Nucleus accumbens (tissue), 56 donors: Measurements from ENCODE around the gene USB1.

Experiments
- DNase-seq, 56 donors: peaks; one replicate each; lab custom pipeline; 2025; lab: John Stamatoyannopoulos, UW

The USB1 gene

DNA sequence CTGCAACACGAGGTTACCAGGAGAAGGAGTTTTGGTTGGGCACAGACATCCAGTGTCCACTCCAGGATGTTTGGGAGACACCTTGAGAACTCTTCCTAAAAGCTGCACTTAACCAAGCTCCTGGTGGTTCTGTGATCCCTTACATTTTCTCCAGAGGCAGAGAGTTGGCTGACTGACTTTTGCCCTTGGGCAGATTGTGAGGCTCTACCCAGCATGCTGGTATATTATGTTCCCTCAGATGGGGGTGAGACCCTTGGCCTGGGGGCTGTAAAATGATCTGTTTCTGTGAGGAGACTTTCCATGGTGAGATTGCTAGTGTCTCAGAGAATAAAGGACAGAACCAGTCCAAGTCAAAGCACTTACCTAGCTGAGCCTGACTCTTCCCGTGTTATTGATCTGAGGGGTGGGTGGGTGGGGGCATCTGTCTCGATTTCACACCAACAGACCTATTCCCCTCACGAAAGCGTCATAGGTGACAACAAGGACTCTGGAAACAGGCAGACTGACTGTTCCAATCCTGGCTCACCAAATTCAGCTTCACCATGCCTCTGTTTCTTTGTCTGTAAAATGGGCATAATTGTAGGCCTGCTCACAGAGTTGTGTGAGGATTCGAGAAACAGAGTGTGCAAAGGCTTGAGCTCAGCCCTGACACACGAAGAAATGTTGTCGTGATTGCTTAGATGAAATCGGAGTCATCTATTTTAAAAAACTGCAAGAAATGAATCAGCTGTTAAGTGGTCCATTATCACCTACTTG is 12.2 kb downstream of the USB1 start:
- no peak for DNase-seq

GRCh38 chr16:58016840-58017446 is 15.7 kb downstream of the USB1 start:
- peak in 1 of 56 donors; percentile 14 for DNase-seq

DNA sequence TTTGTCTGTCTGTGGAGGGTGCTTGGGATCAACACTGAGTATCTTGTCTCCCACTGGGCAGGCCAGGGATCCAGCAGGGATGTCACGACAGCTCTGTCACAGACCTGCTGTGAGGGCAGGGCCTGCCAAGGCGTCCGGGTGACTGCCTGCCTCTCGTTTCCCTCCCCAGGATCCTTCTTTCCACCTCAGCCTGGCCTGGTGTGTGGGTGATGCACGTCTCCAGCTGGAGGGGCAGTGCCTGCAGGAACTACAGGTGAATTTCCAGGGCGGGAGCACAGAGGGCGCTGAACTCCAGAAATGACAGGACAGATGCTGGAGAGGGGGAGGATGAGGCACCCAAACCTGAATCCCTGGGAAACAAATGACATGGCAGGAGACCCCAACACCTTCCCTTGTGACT is 17.6 kb downstream of the USB1 start:
- no peak for DNase-seq

DNA sequence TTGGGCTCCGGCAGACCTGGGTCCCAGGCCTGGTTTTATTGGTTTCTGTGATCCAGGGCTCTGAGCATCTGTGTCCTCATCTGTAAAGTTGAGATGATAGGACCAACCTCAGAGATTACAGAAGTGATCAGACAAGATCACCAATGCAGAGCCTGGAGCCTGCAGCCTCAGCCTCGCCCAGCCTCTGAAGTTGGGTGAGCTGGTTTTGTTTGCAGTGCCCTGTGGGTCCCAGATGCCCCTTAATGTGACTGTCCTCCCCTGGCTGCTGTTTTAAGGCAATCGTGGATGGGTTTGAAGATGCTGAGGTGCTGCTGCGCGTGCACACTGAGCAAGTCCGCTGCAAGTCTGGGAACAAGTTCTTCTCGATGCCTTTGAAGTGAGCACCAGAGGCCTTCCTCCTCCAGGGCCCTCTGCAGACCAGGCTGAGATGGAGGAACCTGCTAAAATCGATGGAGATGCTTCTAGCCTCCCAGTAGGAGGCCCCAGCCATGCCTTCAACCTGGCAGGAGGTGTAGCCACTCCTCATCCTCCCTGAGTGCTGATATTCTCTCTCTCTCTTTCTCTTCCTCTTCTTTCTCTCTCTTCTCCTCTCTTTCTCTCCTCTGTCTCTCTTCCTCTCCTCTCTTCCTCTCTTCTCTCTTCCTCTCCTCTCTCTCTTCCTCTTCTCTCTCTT is 18.8 kb downstream of the USB1 start:
- no peak for DNase-seq

DNA sequence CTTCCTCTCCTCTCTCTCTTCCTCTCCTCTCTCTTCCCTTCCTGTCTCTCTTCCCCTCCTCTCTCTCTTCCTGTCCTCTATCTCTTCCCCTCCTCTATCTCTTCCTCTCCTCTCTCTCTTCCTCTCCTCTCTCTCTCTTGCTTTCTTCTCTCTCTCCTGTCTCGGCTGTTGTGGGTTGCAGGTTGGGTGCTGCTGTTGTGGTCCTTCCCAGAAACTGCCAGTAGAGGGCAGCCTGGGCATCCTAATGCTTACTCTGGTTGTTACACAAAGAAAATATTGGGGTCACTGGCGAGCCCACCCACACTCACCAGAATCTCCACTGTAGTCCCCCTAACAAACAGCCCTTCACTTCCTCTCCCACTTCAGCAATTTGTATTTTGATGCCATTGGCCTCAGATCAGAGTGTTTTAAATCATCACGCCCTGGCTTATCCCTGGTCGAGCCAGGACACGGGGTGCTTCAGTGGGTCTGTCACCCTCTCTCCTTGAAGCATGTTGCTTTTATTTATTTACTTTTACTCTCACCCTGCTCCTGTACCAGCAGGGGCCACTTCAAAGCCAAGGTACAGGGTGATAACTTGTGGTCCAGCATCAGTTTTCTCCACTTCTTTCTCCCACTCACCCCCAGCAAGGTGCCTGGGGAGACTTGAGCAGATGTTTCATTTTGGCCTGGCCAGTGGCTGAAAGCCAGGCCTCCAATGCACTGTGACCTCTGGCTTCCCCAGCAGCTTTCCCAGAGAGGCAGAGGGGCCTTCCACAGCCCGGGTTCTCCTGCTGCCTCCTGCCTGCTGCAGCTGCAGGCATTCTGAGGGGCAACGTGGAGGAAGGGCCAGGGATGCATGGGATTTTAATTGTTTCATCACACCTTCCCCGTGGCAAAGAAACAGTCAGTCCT is 19.7 kb downstream of the USB1 start:
- DNase-seq, result peak in 41 of 56 donors; percentile 14 to 85 (median 45)

GRCh38 chr16:58021661-58022551 is 20.7 kb downstream of the USB1 start:
- DNase-seq, result peak in 1 of 56 donors; percentile 3

DNA sequence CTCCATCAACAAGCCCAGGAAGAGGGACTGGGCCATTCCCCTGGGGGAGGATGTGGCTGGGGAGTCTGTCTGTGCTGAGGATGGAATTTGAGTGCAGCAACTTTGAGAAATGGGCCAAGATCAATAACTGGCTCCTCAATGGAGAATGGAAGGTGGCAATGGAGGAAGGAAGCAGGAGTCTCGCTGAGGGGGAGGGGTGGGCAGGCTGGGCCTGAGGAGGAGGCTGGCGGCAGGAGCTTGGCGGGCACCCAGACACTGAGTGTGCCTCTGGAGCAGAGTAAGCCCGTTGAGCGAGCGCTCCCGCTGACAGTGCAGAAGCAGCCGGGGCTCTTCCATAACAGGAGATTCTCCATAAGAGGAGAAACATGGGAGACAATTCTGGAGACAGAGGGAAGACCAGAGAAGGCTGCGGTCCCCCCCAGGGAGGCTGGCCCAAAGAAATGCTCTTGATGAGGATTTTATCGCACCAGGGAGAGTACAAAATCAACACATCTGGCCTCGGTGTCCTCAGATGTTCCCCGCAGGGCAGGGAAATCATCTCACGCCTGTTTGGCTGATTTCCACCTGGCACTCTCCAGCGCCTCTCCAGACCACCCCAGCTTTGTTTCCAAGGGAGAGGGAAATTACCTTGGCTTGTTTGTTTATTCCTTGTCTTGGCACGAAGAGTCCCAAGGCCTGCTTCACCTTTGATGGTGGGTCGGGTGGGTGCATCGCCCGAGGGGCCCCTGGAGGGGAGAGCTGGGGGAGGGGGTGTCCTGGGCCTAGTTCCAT is 21.6 kb downstream of the USB1 start:
- peak in 40 of 56 donors; percentile 8 to 82 (median 41) for DNase-seq

DNA sequence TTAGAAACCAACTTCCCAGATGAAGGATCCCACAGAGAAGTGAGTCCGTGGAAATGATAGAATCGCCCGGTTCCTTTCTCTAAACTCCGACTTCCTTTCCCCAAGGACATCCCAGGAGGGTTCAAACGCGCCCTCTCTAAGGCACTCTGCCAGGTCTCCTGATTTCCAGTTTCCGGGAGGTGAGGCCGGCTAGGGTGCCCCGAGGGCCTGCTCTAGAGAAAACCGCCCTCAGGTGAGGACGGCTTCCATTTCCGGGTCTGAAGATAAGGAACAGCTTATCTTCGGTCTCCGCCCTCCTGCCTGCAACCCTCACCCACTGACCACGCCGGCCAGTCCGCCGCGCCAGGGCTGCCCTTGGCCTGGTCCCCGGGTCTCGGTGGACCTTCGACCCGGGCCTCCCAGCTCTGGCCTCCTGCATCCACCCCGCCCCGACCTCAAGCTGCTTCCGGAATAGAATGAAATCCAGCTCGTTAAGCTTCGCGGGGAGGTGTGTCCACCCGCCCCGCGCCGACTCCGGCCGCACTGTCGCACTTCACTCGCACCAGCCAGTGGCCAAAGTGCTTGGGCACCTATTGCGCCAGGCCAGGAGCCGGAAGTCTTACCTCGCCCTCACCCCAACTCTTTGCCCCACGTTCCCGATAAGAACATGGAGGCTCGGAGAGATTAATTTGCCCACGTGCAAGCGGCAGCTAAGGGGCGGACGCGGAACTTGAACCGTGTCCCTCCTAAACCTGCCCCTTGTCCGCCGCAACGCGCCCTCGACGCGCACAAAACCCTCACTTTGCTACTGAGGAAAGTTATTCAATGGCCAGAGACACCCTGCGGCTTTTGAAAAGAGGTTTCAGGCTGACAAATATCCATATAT is 23.5 kb downstream of the USB1 start:
- DNase-seq, result no peak

GRCh38 chr16:58025351-58026138 is 24.3 kb downstream of the USB1 start, which contains the start of gene MMP15:
MMP15 (plus strand) TSS chr16:58025754; CDS start chr16:58026351, 597 bp downstream.
- DNase-seq, result peak in 32 of 56 donors; percentile 8 to 69 (median 37)

DNA sequence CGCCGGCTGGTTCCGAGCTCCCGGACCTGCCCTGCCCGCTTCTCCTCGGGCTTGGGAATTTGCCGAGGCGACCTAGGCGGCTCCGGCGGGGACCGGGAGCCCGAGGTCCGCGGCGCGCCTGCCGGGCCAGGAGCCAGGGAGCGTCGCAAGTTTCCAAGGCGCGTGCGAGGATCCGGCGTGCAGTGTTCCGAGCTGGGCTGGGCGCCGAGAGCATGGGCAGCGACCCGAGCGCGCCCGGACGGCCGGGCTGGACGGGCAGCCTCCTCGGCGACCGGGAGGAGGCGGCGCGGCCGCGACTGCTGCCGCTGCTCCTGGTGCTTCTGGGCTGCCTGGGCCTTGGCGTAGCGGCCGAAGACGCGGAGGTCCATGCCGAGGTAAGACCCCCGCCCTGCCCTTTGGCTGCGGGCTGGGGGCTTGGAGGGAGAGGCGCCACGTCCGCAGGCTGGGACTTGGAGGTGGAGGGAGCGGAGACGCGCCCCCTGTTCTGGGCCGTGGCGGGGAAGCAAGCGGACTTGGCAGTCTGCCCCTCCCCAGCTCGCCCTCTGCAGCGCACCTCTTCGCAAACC is 25.0 kb downstream of the USB1 start:
- peak in 16 of 56 donors; percentile 21 to 62 (median 30) for DNase-seq

DNA sequence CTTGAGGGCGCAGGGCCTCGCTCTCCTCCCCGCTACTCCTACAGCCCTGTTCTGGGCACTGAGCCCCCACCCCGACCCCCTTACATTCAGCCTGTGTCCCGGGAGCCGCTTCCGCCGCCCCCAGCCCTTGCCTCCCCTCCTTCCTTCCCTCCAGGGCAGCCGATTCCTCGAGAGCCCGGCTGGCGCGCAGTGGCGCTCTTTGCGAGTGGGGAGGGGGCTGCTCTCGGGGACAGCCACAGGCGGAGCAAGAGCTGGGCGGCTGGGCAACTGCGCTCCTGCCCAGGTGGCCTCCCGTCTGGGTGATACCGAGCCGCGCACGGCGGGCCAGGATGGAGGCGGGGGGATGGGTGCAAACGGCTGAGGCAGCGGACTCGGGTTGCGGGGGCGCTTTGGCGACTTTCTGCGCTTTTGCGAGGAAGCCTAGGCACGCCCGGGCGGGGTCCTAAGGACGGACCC is 25.5 kb downstream of the USB1 start:
- DNase-seq, result peak in 1 of 56 donors; percentile 7

GRCh38 chr16:58027161-58027915 is 26.1 kb downstream of the USB1 start:
- DNase-seq, result no peak

- no peak for DNase-seq
Measured at GRCh38 chr16:58027916-58028455, 26.8 kb downstream of the USB1 start.

GRCh38 chr16:58028541-58029070 is 27.4 kb downstream of the USB1 start:
- no peak for DNase-seq

GRCh38 chr16:58029410-58029809 is 28.2 kb downstream of the USB1 start:
- no peak for DNase-seq
